Mononuclear cell (primary cell): ENCODE measurements around the gene PARD3B. TPM values are rescaled to one million over a fixed set of nuclear protein-coding genes. Genes with fewer than 3 reads are reported as not detected.

ENCODE experiments used
- H3K27me3 ChIP-seq: 2 replicates; pipeline ENCODE4 v1.6.0; 2011; ENCODE audit warnings: low read length, control low read depth; ENCODE audit not compliant: insufficient read depth
- H3K4me1 ChIP-seq: 2 replicates; pipeline ENCODE4 v1.5.1; 2011; ENCODE audit warnings: mild to moderate bottlenecking, low read length, control low read depth; ENCODE audit not compliant: insufficient read depth
- H3K4me3 ChIP-seq: 2 replicates; pipeline ENCODE4 v1.5.1; 2011; ENCODE audit warnings: mild to moderate bottlenecking, low read length, moderate library complexity
- H3K9me3 ChIP-seq: 2 replicates; pipeline ENCODE4 v1.5.1; 2011; ENCODE audit warnings: low read depth, mild to moderate bottlenecking, control low read depth, low read length
- total RNA-seq: library from RNA; depleted of rRNA; stranded (reverse); fragments of >200 nt; gene quantifications from one replicate; pipeline ENCODE4 v1.2.3, GENCODE V29; 2012

PARD3B gene
- total RNA-seq, 1 donor: 0.94 TPM

- Histone ChIP-seq H3K27me3 (no peaks in the 10 kb centered on the region), H3K9me3 (no peaks in the 10 kb centered on the region), H3K4me3 (no peak overlapping the region), H3K4me1 (no peaks in the 10 kb centered on the region)
Measured at GRCh38 chr2:204849892-204850291, 304.6 kb downstream of the PARD3B start.

DNA sequence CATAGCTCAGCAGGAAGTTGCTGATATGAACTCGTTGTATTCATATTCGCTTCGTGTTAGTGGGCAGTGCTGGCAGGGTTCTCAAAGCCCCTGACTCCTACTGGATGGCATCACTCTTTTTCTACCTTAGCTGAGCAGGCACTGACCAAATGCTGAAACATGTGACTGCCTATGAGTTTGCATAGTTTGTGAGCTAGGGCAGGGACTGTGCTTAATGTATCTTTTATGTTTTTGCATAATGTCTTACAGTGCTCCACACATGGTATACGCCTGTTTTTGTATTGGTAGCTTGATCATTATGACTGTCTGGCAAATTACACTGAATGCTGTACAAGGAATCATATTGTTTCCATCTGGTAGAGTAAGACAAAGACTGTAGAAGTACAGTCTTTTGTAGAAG is 305.3 kb downstream of the PARD3B start:
- H3K4me1 ChIP-seq: no peaks in the 10 kb centered on the region
- no peaks in the 10 kb centered on the region for H3K27me3 ChIP-seq
- H3K9me3 ChIP-seq: no peaks in the 10 kb centered on the region
- H3K4me3 ChIP-seq: no peak overlapping the region

DNA sequence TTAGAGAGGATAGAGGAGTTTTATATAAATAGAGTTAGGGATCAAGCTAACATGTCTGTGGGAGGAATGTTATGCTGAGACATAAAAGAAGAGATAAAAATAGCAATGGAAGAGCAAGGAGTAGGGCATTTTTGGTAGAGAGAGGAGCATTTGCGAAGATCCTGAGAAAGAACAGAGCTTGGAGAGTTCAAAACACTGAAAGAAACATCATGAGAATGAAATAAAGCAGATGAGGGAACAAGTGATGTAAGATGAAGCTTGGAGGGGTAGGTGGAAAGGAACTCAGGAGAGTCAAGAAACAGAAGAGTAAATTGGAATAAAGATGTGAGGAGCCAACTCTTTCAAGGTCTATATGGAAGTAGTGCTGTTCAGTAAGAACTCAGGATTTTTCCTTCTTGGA is 308.6 kb downstream of the PARD3B start:
- Histone ChIP-seq H3K27me3 (no peaks in the 10 kb centered on the region), H3K4me1 (no peaks in the 10 kb centered on the region), H3K9me3 (no peaks in the 10 kb centered on the region), H3K4me3 (no peak overlapping the region)

- Histone ChIP-seq H3K4me3 (no peak overlapping the region), H3K27me3 (no peaks in the 10 kb centered on the region), H3K4me1 (no peaks in the 10 kb centered on the region), H3K9me3 (no peaks in the 10 kb centered on the region)
Measured at GRCh38 chr2:204860274-204860673, 315.0 kb downstream of the PARD3B start.

DNA sequence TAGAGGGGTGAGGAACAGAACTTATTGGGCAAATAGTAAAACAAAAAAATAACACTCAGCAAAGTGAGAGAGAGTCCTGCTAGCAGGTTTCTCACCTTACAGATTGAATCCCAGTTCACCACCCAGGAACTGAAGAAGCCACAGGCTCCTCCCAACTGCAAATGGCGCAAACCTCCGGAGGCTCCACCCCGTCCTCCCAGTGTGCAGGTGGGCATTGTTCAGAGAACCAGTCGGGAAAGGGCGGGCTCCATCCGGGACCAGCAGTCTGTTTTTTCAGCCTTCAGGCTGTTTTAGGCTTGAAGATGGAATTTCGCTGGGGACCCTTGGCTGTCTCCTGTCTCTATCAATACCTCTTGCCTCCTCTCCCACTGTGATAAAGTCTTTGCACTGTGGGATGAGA is 317.5 kb downstream of the PARD3B start:
- Histone ChIP-seq H3K4me3 (no peak overlapping the region), H3K4me1 (no peaks in the 10 kb centered on the region), H3K9me3 (no peaks in the 10 kb centered on the region), H3K27me3 (no peaks in the 10 kb centered on the region)

GRCh38 chr2:204863336-204863735 is 318.1 kb downstream of the PARD3B start:
- Histone ChIP-seq H3K27me3 (no peaks in the 10 kb centered on the region), H3K4me1 (no peaks in the 10 kb centered on the region), H3K4me3 (no peak overlapping the region), H3K9me3 (no peaks in the 10 kb centered on the region)

DNA sequence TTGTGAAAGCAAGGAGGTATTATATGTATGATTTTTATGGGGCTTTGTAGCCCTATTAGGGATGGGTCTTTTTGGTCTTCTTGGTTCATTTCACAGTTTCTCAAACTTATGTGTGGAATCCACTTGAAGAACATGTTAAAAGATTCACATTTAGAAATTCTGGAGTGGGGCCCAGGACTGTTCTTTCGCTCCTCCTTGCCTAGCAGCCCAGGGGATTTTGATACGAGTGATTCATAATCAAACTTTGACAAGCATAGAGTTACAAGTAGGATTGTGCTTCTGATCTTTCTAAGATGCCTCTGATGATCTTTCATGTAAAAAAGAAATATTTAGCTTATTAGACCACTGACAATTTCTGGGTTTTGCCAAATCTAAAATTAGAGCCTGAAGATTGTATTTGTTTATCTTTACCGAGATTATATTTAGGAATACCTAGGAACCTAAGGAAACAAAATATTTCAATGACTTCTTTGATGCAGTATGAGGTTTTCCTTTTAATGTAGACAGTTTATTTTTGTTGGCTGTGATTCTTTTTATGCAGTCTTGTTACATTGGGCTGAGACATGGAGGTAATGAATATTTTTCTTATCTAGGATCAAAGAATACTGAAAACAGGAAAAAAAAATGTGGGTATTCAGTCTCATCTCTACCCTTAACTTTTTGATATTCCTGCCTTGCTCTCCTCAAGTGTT is 324.0 kb downstream of the PARD3B start:
- Histone ChIP-seq H3K4me1 (no peaks in the 10 kb centered on the region), H3K9me3 (no peaks in the 10 kb centered on the region), H3K27me3 (no peaks in the 10 kb centered on the region), H3K4me3 (no peak overlapping the region)

DNA sequence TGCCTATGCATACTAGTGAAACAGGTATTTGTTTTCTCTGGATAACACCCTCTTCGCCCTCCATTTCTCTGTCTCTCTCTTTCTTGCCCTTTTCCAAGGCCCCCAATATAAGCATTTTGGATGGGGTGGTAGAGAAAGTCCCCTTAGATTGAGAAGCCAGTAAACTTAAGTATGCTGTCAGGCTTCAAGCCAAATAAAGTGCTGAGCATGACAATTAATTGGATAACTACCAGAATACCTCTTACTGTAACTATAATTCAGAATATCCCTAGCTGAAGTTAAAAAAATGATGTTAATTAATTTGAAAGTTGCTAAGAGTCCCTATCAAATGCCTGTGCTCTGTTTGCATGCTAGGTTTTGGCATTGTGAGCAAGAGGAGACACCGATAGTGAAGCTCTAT is 324.8 kb downstream of the PARD3B start:
- no peak overlapping the region for H3K4me3 ChIP-seq

GRCh38 chr2:204871231-204871953 is 326.1 kb downstream of the PARD3B start:
- H3K27me3 ChIP-seq: no peaks in the 10 kb centered on the region
- H3K9me3 ChIP-seq: no peaks in the 10 kb centered on the region
- no peak overlapping the region for H3K4me3 ChIP-seq
- no peaks in the 10 kb centered on the region for H3K4me1 ChIP-seq

More for the DNA sequence above, 324.8 kb downstream of the PARD3B start:
- no peaks in the 10 kb centered on the region for H3K9me3 ChIP-seq
- H3K4me1 ChIP-seq: no peaks in the 10 kb centered on the region
- H3K27me3 ChIP-seq: no peaks in the 10 kb centered on the region

- H3K27me3 ChIP-seq: no peaks in the 10 kb centered on the region
- H3K4me3 ChIP-seq: no peak overlapping the region
- no peaks in the 10 kb centered on the region for H3K9me3 ChIP-seq
- H3K4me1 ChIP-seq: peaks cover under 1% of the 10 kb centered on the region
Measured at GRCh38 chr2:204876311-204876710, 331.0 kb downstream of the PARD3B start.

DNA sequence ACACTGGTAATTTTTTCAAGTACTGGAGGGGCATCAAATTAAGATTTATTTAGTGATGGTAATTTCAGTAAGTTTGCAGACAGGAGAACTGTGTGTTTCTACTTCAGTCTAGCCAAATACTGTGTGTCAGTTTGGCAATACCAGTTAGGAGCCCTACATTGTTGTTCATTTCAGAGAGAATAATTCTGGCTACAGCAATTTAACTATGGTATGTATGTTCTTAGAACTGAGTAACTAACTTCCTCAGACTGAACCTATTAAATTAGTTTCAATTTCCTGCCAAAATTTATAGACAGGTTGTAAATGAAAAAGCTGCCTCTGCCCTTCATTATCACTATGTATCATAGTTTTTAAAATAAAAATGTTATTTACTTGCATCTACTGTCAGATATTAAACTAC is 332.4 kb downstream of the PARD3B start:
- Histone ChIP-seq H3K4me1 (peaks cover 5% of the 10 kb centered on the region), H3K27me3 (no peaks in the 10 kb centered on the region), H3K9me3 (no peaks in the 10 kb centered on the region), H3K4me3 (no peak overlapping the region)

- Histone ChIP-seq H3K4me1 (peaks cover 5% of the 10 kb centered on the region), H3K4me3 (no peak overlapping the region), H3K9me3 (no peaks in the 10 kb centered on the region), H3K27me3 (no peaks in the 10 kb centered on the region)
Measured at GRCh38 chr2:204880928-204881327, 335.7 kb downstream of the PARD3B start.

- no peaks in the 10 kb centered on the region for H3K27me3 ChIP-seq
- peaks cover 5% of the 10 kb centered on the region for H3K4me1 ChIP-seq
- no peaks in the 10 kb centered on the region for H3K9me3 ChIP-seq
- no peak overlapping the region for H3K4me3 ChIP-seq
Measured at GRCh38 chr2:204881655-204882054, 336.4 kb downstream of the PARD3B start.

DNA sequence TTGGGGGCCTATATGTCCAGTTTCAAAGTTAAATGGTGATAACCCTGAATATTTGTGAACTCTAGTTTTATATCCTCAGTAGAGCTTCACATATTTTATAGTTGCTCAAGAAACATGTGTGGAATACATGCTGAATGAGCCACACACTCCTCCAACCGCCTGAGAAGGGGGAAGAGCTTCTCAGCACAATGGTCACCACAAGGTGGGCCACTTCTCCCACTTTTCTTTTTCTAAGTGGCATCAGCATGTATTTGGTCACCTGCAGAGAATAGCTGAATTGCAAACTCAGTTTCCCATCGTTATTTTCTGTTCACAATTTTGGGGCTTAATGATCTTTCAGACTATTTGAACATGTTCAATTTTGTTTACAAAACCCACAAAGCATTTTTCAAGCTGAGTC is 340.5 kb downstream of the PARD3B start:
- Histone ChIP-seq H3K4me3 (no peak overlapping the region), H3K9me3 (no peaks in the 10 kb centered on the region), H3K27me3 (no peaks in the 10 kb centered on the region), H3K4me1 (peaks cover 5% of the 10 kb centered on the region)

DNA sequence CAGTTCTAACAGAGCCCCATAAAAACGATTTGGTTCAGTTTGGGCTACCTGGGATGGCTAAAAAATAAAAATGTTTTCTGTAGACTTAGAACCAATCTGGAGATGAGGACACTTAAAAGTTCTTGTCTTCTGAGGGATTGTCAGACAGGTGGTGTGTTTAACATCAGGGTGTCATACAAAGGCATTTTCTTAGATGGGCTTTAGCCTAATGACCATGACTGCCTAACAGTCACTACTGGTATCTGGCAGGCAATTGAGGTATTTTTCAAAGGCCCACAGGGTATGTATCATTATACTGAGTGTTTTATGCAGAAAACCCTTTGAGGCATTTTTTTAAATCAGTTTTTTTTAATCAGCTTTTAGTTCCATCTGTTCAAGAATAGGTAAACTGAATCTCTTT is 341.4 kb downstream of the PARD3B start:
- Histone ChIP-seq H3K9me3 (no peaks in the 10 kb centered on the region), H3K27me3 (no peaks in the 10 kb centered on the region), H3K4me1 (peaks cover under 1% of the 10 kb centered on the region), H3K4me3 (no peak overlapping the region)

- Histone ChIP-seq H3K27me3 (no peaks in the 10 kb centered on the region), H3K4me3 (no peak overlapping the region), H3K4me1 (no peaks in the 10 kb centered on the region), H3K9me3 (no peaks in the 10 kb centered on the region)
Measured at GRCh38 chr2:204888222-204888621, 342.9 kb downstream of the PARD3B start.
